Suprapubic skin (tissue), 4 donors: ENCODE data around the gene IFI35. TPM values are rescaled to one million over a fixed set of nuclear protein-coding genes. Genes with fewer than 3 reads are reported as not detected.

Source experiments
- DNase-seq, 2 donors: peaks; one replicate each; pipeline ENCODE4 v3.0.0-alpha.2; 2019; ENCODE audit warnings: low spot score in 2 of 2
- H3K27ac ChIP-seq: fragments of 200-600 bp; sonication (generic); one replicate; pipeline ENCODE4 v1.5.1; 2019
- H3K27me3 ChIP-seq: fragments of 200-600 bp; sonication (generic); one replicate; pipeline ENCODE4 v1.5.1; 2019
- H3K36me3 ChIP-seq: fragments of 200-600 bp; sonication (generic); one replicate; pipeline ENCODE4 v1.5.1; 2019
- H3K4me1 ChIP-seq: fragments of 200-600 bp; sonication (generic); one replicate; pipeline ENCODE4 v1.5.1; 2019
- H3K4me3 ChIP-seq: fragments of 200-600 bp; sonication (generic); one replicate; pipeline ENCODE4 v1.5.1; 2019; ENCODE audit warnings: mild to moderate bottlenecking
- H3K9me3 ChIP-seq: fragments of 200-600 bp; sonication (generic); one replicate; pipeline ENCODE4 v1.5.1; 2019
- CTCF ChIP-seq, 2 donors: fragments of 200-600 bp in 1 of 2; fragments of 450-650 bp in 1 of 2; sonication (generic) in 1 of 2; IDR thresholded peaks; one replicate each; pipeline ENCODE4 v1.5.1; 2016 to 2019; ENCODE audit warnings: antibody characterized with exemption in 2 of 2, mild to moderate bottlenecking in 1 of 2, moderate library complexity in 1 of 2
- EP300 ChIP-seq: sonication (generic); formaldehyde crosslinking; IDR thresholded peaks from one replicate; pipeline ENCODE4 v1.6.1; 2017; ENCODE audit warnings: antibody characterized with exemption
- POLR2A ChIP-seq, 2 donors: fragments of 450-650 bp; IDR thresholded peaks; one replicate each; pipeline ENCODE4 v1.6.1; 2017; ENCODE audit warnings: antibody characterized with exemption in 2 of 2, mild to moderate bottlenecking in 2 of 2, moderate library complexity in 2 of 2
- POLR2AphosphoS5 ChIP-seq, 3 donors: sonication (generic); formaldehyde crosslinking; IDR thresholded peaks; one replicate each; pipeline ENCODE4 v1.6.1; 2017; ENCODE audit warnings: antibody characterized with exemption in 3 of 3
- WGBS: methylation state at CpG from one replicate; pipeline ENCODE4 v1.1.5; 2018; 5-methylcytosine and 5-hydroxymethylcytosine counted together
- total RNA-seq, 4 donors: library from RNA; depleted of rRNA; stranded (reverse); fragments of >200 nt; gene quantifications; one replicate each; pipeline ENCODE4 v1.1.0, GENCODE V29; 2016

The IFI35 gene
- 10 to 100 TPM in 3 of 4 donors, 1 to 10 TPM in 1; 9.0 to 18.0 (median 13.7) TPM for total RNA-seq

- Histone ChIP-seq H3K27me3 (no peaks in the 10 kb centered on the region), H3K4me1 (peaks cover 42% of the 10 kb centered on the region), H3K27ac (peak within 1 kb of the TSS; percentile 95), H3K4me3 (peak within 1 kb of the TSS; percentile 67), H3K9me3 (no peaks in the 10 kb centered on the region), H3K36me3 (peaks cover 20% of the 10 kb centered on the region)
- TF ChIP-seq POLR2A (IDR thresholded peaks at IDR 0.05) (peak in 1 of 2 donors; percentile 34), EP300 (no peak), CTCF (IDR thresholded peaks at IDR 0.05) (peak in 1 of 2 donors; percentile 21), POLR2AphosphoS5 (IDR thresholded peaks at IDR 0.05) (peak in 1 of 3 donors; percentile 49)
- WGBS, result 16% methylated on average over 16 of the region's 18 CpGs
- DNase-seq, result peak; percentile 92
Measured at GRCh38 chr17:43006639-43007551, at the start of gene IFI35. Gene IFI35 (plus strand): TSS chr17:43006784. CDS start chr17:43006948, 164 bp downstream.

- Histone ChIP-seq H3K27me3 (no peaks in the 10 kb centered on the region), H3K9me3 (no peaks in the 10 kb centered on the region), H3K4me3 (peak within 1 kb of the TSS; percentile 70), H3K27ac (peak within 1 kb of the TSS; percentile 73), H3K4me1 (peaks cover 17% of the 10 kb centered on the region), H3K36me3 (peaks cover 36% of the 10 kb centered on the region)
- TF ChIP-seq EP300 (peak; percentile 12), POLR2AphosphoS5 (IDR thresholded peaks at IDR 0.05) (peak in 2 of 3 donors; percentile 64 to 96), POLR2A (IDR thresholded peaks at IDR 0.05) (peak; percentile 33 to 35), CTCF (IDR thresholded peaks at IDR 0.05) (no peak)
- DNase-seq, result peak; percentile 92
- WGBS, result 2% methylated on average over 43 of the region's 43 CpGs
Measured at GRCh38 chr17:42964161-42964932, 42.2 kb upstream of the IFI35 start, which contains the start of gene AARSD1. Gene AARSD1 (minus strand): TSS chr17:42964454. CDS start chr17:42964440, 14 bp downstream.

- Histone ChIP-seq H3K4me1 (peaks cover 14% of the 10 kb centered on the region), H3K27ac (no peak overlapping the region), H3K4me3 (no peak overlapping the region), H3K27me3 (no peaks in the 10 kb centered on the region), H3K9me3 (no peaks in the 10 kb centered on the region), H3K36me3 (no peaks in the 10 kb centered on the region)
- WGBS, result 85% methylated on average over 1 of the region's 1 CpG
- no peak for DNase-seq
- no peak for TF ChIP-seq CTCF (IDR thresholded peaks at IDR 0.05)
- no peak for TF ChIP-seq EP300
- no peak for TF ChIP-seq POLR2AphosphoS5 (IDR thresholded peaks at IDR 0.05)
- no peak for TF ChIP-seq POLR2A (IDR thresholded peaks at IDR 0.05)
Measured at GRCh38 chr17:42967925-42968324, 38.7 kb upstream of the IFI35 start.

GRCh38 chr17:42969001-42969581, 37.5 kb upstream of the IFI35 start:
- TF ChIP-seq POLR2AphosphoS5 (IDR thresholded peaks at IDR 0.05) (no peak), CTCF (IDR thresholded peaks at IDR 0.05) (no peak), POLR2A (IDR thresholded peaks at IDR 0.05) (no peak), EP300 (no peak)
- WGBS, result 38% methylated on average over 5 of the region's 5 CpGs

More at GRCh38 chr17:42969001-42969581, 37.5 kb upstream of the IFI35 start:
- DNase-seq, result no peak
- H3K4me1 ChIP-seq, result peaks cover 5% of the 10 kb centered on the region
- no peak overlapping the region for H3K4me3 ChIP-seq
- H3K27me3 ChIP-seq, result no peaks in the 10 kb centered on the region
- no peak overlapping the region for H3K27ac ChIP-seq
- H3K36me3 ChIP-seq, result no peaks in the 10 kb centered on the region
- H3K9me3 ChIP-seq, result no peaks in the 10 kb centered on the region
